Activated CD4-positive, alpha-beta memory T cell treated with anti-CD3 and anti-CD28 coated beads, Interleukin-2, amount 10 ng/mL, durations not matched to agents 7 days and 5 days (primary cell): Measurements from ENCODE around the gene AKNA. TPM values are rescaled to one million over a fixed set of nuclear protein-coding genes. Genes with fewer than 3 reads are reported as not detected.

Source experiments
- CTCF ChIA-PET: fragments of 350-600 bp; sonication (Branson Sonifier 250); formaldehyde crosslinking; loops from one replicate; lab custom pipeline; 2021; ENCODE audit warnings: antibody characterized with exemption, inconsistent platforms; lab: Charles Lee
- POLR2A ChIA-PET: fragments of 350-600 bp; sonication (Branson Sonifier 250); formaldehyde crosslinking; loops from one replicate; lab custom pipeline; 2021; ENCODE audit warnings: antibody characterized with exemption; lab: Charles Lee
- DNase-seq: peaks from one replicate; pipeline ENCODE4 v3.0.0-alpha.2; 2020
- H3K27ac Mint-ChIP-seq: one replicate; pipeline ENCODE4 v1.8.0; 2021; ENCODE audit warnings: mild to moderate bottlenecking, mixed read lengths
- H3K27me3 Mint-ChIP-seq: one replicate; pipeline ENCODE4 v1.8.0; 2021; ENCODE audit warnings: mixed read lengths
- H3K36me3 Mint-ChIP-seq: one replicate; pipeline ENCODE4 v1.8.0; 2021; ENCODE audit warnings: low read depth, mixed read lengths
- H3K4me1 Mint-ChIP-seq: one replicate; pipeline ENCODE4 v1.8.0; 2021; ENCODE audit warnings: mixed read lengths
- H3K4me3 Mint-ChIP-seq: one replicate; pipeline ENCODE4 v1.8.0; 2021; ENCODE audit warnings: mild to moderate bottlenecking, mixed read lengths
- H3K9me3 Mint-ChIP-seq: one replicate; pipeline ENCODE4 v1.8.0; 2021; ENCODE audit warnings: mixed read lengths
- total RNA-seq, 2 experiments: library from RNA; stranded (reverse); gene quantifications; one replicate each; pipeline ENCODE4 v1.2.3, GENCODE V29; 2021

AKNA gene
- total RNA-seq, 2 experiments from 2014 or later = 350 to 355 TPM

GRCh38 chr9:114392749-114393112 is 4.9 kb upstream of the AKNA start:
- DNase-seq = no peak
- peaks cover 81% of the 10 kb centered on the region for H3K4me1 Mint-ChIP-seq
- POLR2A ChIA-PET = interaction anchor here (0.9 to 13.4 kb wide), 2 partner anchors 9 to 26 kb away, joined by 4 to 633 read pairs; no protein-coding TSS in a partner anchor
- no peaks in the 10 kb centered on the region for H3K9me3 Mint-ChIP-seq
- no peaks in the 10 kb centered on the region for H3K27me3 Mint-ChIP-seq
- CTCF ChIA-PET = interaction anchor here (0.7 to 2.4 kb wide), 3 partner anchors 13 to 346 kb away, joined by 3 to 10 read pairs (median 3); no protein-coding TSS in a partner anchor
- H3K36me3 Mint-ChIP-seq = peaks cover 64% of the 10 kb centered on the region
- no peak overlapping the region for H3K4me3 Mint-ChIP-seq
- peak overlapping the region; percentile 47 for H3K27ac Mint-ChIP-seq

- H3K4me1 Mint-ChIP-seq = peaks cover 67% of the 10 kb centered on the region
- H3K27ac Mint-ChIP-seq = peak overlapping the region; percentile 98
- CTCF ChIA-PET = interaction anchor here (0.7 to 4.6 kb wide), 5 partner anchors 12 to 262 kb away, joined by 3 to 24 read pairs (median 4); no protein-coding TSS in a partner anchor
- POLR2A ChIA-PET = interaction anchor here (1.5 to 13.4 kb wide), 5 partner anchors 9 to 198 kb away, joined by 3 to 633 read pairs (median 8); partner anchors contain the start of gene ATP6V1G1
- no peak for DNase-seq
- H3K9me3 Mint-ChIP-seq = no peaks in the 10 kb centered on the region
- no peaks in the 10 kb centered on the region for H3K27me3 Mint-ChIP-seq
- peaks cover 73% of the 10 kb centered on the region for H3K36me3 Mint-ChIP-seq
- H3K4me3 Mint-ChIP-seq = peak overlapping the region; percentile 100
These were observed 3.2 kb upstream of the AKNA start for GRCh38 chr9:114390952-114391351.

- Mint-ChIP-seq H3K4me3 (peak overlapping the region; percentile 100), H3K36me3 (peaks cover 73% of the 10 kb centered on the region), H3K4me1 (peaks cover 58% of the 10 kb centered on the region), H3K9me3 (no peaks in the 10 kb centered on the region), H3K27me3 (no peaks in the 10 kb centered on the region), H3K27ac (peak overlapping the region; percentile 98)
- ChIA-PET CTCF (interaction anchor here (0.7 to 8.6 kb wide), 7 partner anchors 16 to 203 kb away, joined by 3 to 87 read pairs (median 4); no protein-coding TSS in a partner anchor), POLR2A (interaction anchor here (1.5 to 13.4 kb wide), 4 partner anchors 10 to 115 kb away, joined by 3 to 633 read pairs (median 62); no protein-coding TSS in a partner anchor)
- DNase-seq = no peak
These were observed 2.0 kb upstream of the AKNA start for GRCh38 chr9:114389612-114390368.

- ChIA-PET POLR2A (interaction anchor here (1.0 to 13.4 kb wide), 9 partner anchors 9 to 541 kb away, joined by 3 to 633 read pairs (median 28); partner anchors contain the start of gene TNFSF8), CTCF (interaction anchor here (1.2 to 8.6 kb wide), 13 partner anchors 7 to 541 kb away, joined by 3 to 87 read pairs (median 8); partner anchors contain the start of genes ATP6V1G1 and TNFSF8)
- no peak for DNase-seq
- Mint-ChIP-seq H3K4me1 (peaks cover 55% of the 10 kb centered on the region), H3K36me3 (peaks cover 77% of the 10 kb centered on the region), H3K4me3 (peak overlapping the region; percentile 100), H3K27ac (peak overlapping the region; percentile 98), H3K9me3 (no peaks in the 10 kb centered on the region), H3K27me3 (no peaks in the 10 kb centered on the region)
These were observed 1.1 kb upstream of the AKNA start for GRCh38 chr9:114388764-114389375.

- H3K36me3 Mint-ChIP-seq = peaks cover 82% of the 10 kb centered on the region
- peak overlapping the region; percentile 100 for H3K4me3 Mint-ChIP-seq
- peak overlapping the region; percentile 98 for H3K27ac Mint-ChIP-seq
- H3K27me3 Mint-ChIP-seq = no peaks in the 10 kb centered on the region
- H3K4me1 Mint-ChIP-seq = peaks cover 57% of the 10 kb centered on the region
- ChIA-PET CTCF (interaction anchor here (1.3 to 8.6 kb wide), 11 partner anchors 8 to 542 kb away, joined by 3 to 87 read pairs (median 10); partner anchors contain the start of genes ATP6V1G1 and TNFSF8), POLR2A (interaction anchor here (1.0 to 13.4 kb wide), 14 partner anchors 9 to 541 kb away, joined by 3 to 633 read pairs (median 22); partner anchors contain the start of genes ATP6V1G1, TNFSF8 and WHRN)
- no peak for DNase-seq
- H3K9me3 Mint-ChIP-seq = no peaks in the 10 kb centered on the region
These were observed 538 bp upstream of the AKNA start for GRCh38 chr9:114388357-114388682.

GRCh38 chr9:114386886-114387679 is 699 bp downstream of the AKNA start:
- Mint-ChIP-seq H3K27ac (peak overlapping the region; percentile 98), H3K27me3 (no peaks in the 10 kb centered on the region), H3K4me1 (peaks cover 57% of the 10 kb centered on the region), H3K36me3 (peaks cover 88% of the 10 kb centered on the region), H3K4me3 (peak overlapping the region; percentile 100), H3K9me3 (no peaks in the 10 kb centered on the region)
- CTCF ChIA-PET = interaction anchor here (1.5 to 8.6 kb wide), 10 partner anchors 9 to 543 kb away, joined by 3 to 87 read pairs (median 12); partner anchors contain the start of genes ATP6V1G1 and TNFSF8
- POLR2A ChIA-PET = interaction anchor here (0.8 to 13.4 kb wide), 14 partner anchors 10 to 542 kb away, joined by 3 to 633 read pairs (median 22); partner anchors contain the start of genes ATP6V1G1, TNFSF8 and WHRN
- peak; percentile 43 for DNase-seq

- H3K27me3 Mint-ChIP-seq = no peaks in the 10 kb centered on the region
- H3K4me3 Mint-ChIP-seq = peak overlapping the region; percentile 100
- H3K27ac Mint-ChIP-seq = peak overlapping the region; percentile 98
- CTCF ChIA-PET = interaction anchor here (1.3 to 8.6 kb wide), 9 partner anchors 10 to 267 kb away, joined by 4 to 87 read pairs (median 12); partner anchors contain the start of gene ATP6V1G1
- POLR2A ChIA-PET = interaction anchor here (1.0 to 13.4 kb wide), 16 partner anchors 9 to 543 kb away, joined by 3 to 633 read pairs (median 12); partner anchors contain the start of genes ATP6V1G1 and TNFSF8
- peaks cover 59% of the 10 kb centered on the region for H3K4me1 Mint-ChIP-seq
- no peak for DNase-seq
- H3K36me3 Mint-ChIP-seq = peaks cover 95% of the 10 kb centered on the region
- no peaks in the 10 kb centered on the region for H3K9me3 Mint-ChIP-seq
These were observed 1.4 kb downstream of the AKNA start for GRCh38 chr9:114386361-114386885.

GRCh38 chr9:114385397-114386181 is 2.2 kb downstream of the AKNA start:
- Mint-ChIP-seq H3K36me3 (peaks cover 90% of the 10 kb centered on the region), H3K9me3 (no peaks in the 10 kb centered on the region), H3K27me3 (no peaks in the 10 kb centered on the region), H3K4me1 (peaks cover 58% of the 10 kb centered on the region), H3K4me3 (peak overlapping the region; percentile 100), H3K27ac (peak overlapping the region; percentile 98)
- ChIA-PET POLR2A (interaction anchor here (1.0 to 13.4 kb wide), 18 partner anchors 8 to 544 kb away, joined by 3 to 633 read pairs (median 8); partner anchors contain the start of genes ATP6V1G1 and TNFSF8), CTCF (interaction anchor here (0.9 to 8.6 kb wide), 15 partner anchors 11 to 521 kb away, joined by 3 to 87 read pairs (median 5); partner anchors contain the start of gene ATP6V1G1)
- peak; percentile 93 for DNase-seq

- H3K4me1 Mint-ChIP-seq = peaks cover 56% of the 10 kb centered on the region
- CTCF ChIA-PET = interaction anchor here (0.9 to 8.6 kb wide), 14 partner anchors 10 to 522 kb away, joined by 3 to 87 read pairs (median 4); no protein-coding TSS in a partner anchor
- peaks cover 88% of the 10 kb centered on the region for H3K36me3 Mint-ChIP-seq
- DNase-seq = no peak
- H3K27me3 Mint-ChIP-seq = no peaks in the 10 kb centered on the region
- H3K9me3 Mint-ChIP-seq = no peaks in the 10 kb centered on the region
- POLR2A ChIA-PET = interaction anchor here (1.2 to 13.4 kb wide), 15 partner anchors 8 to 545 kb away, joined by 3 to 633 read pairs (median 9); partner anchors contain the start of genes ATP6V1G1 and TNFSF8
- peak overlapping the region; percentile 98 for H3K27ac Mint-ChIP-seq
- peak overlapping the region; percentile 100 for H3K4me3 Mint-ChIP-seq
These were observed 2.9 kb downstream of the AKNA start for GRCh38 chr9:114384836-114385396.

- H3K36me3 Mint-ChIP-seq = peaks cover 89% of the 10 kb centered on the region
- peak overlapping the region; percentile 98 for H3K27ac Mint-ChIP-seq
- no peak for DNase-seq
- no peaks in the 10 kb centered on the region for H3K9me3 Mint-ChIP-seq
- H3K4me1 Mint-ChIP-seq = peaks cover 56% of the 10 kb centered on the region
- H3K27me3 Mint-ChIP-seq = no peaks in the 10 kb centered on the region
- POLR2A ChIA-PET = interaction anchor here (1.0 to 13.4 kb wide), 11 partner anchors 7 to 312 kb away, joined by 3 to 633 read pairs (median 29); partner anchors contain the start of gene ATP6V1G1
- CTCF ChIA-PET = interaction anchor here (0.9 to 8.6 kb wide), 6 partner anchors 11 to 522 kb away, joined by 3 to 87 read pairs (median 8); no protein-coding TSS in a partner anchor
- H3K4me3 Mint-ChIP-seq = peak overlapping the region; percentile 100
These were observed 3.4 kb downstream of the AKNA start for GRCh38 chr9:114384341-114384740.
